Natural killer cell (primary cell): ENCODE measurements around the gene HMX3. TPM values are rescaled to one million over a fixed set of nuclear protein-coding genes. Genes with fewer than 3 reads are reported as not detected.

ENCODE experiments used
- ATAC-seq, 3 donors: fragments of 150-1000 bp in 2 of 3; fragments of 200-7000 bp in 1 of 3; cut with Tn5 transposase; 1 replicate in 1 of 3; 2 replicates in 2 of 3; pipeline ENCODE4 v1.10.0; 2021; ENCODE audit warnings: mild to moderate bottlenecking in 2 of 3, moderate library complexity in 2 of 3
- DNase-seq, 2 donors: peaks; one replicate each; pipeline versions ENCODE4 v3.0.0 to v3.0.0-alpha.2; 2013 to 2021; ENCODE audit warnings: mixed read lengths in 1 of 2
- H3K27ac ChIP-seq: one replicate; pipeline ENCODE4 v1.5.1; 2013; ENCODE audit warnings: mild to moderate bottlenecking, low read length
- H3K27me3 ChIP-seq: one replicate; pipeline ENCODE4 v1.6.1; 2013; ENCODE audit warnings: low read length; ENCODE audit not compliant: control insufficient read depth, insufficient read depth
- H3K36me3 ChIP-seq: one replicate; pipeline ENCODE4 v1.6.1; 2013; ENCODE audit warnings: low read length; ENCODE audit not compliant: control insufficient read depth, insufficient read depth
- H3K4me1 ChIP-seq: one replicate; pipeline ENCODE4 v1.6.1; 2013; ENCODE audit warnings: low read length; ENCODE audit not compliant: control insufficient read depth, insufficient read depth
- H3K4me3 ChIP-seq: one replicate; pipeline ENCODE4 v1.5.1; 2013; ENCODE audit warnings: low read length
- H3K9me3 ChIP-seq: one replicate; pipeline ENCODE4 v1.6.1; 2013; ENCODE audit warnings: low read length; ENCODE audit not compliant: control insufficient read depth, insufficient read depth
- H3K27ac Mint-ChIP-seq, 2 donors: one replicate each; pipeline ENCODE4 v1.8.0; 2022; ENCODE audit warnings: mild to moderate bottlenecking in 2 of 2, mixed read lengths in 2 of 2, moderate library complexity in 1 of 2
- H3K27me3 Mint-ChIP-seq, 2 donors: one replicate each; pipeline ENCODE4 v1.8.0; 2022; ENCODE audit warnings: low read depth in 2 of 2, mixed read lengths in 2 of 2
- H3K36me3 Mint-ChIP-seq: one replicate; pipeline ENCODE4 v1.8.0; 2022; ENCODE audit warnings: mixed read lengths
- H3K4me1 Mint-ChIP-seq, 2 donors: one replicate each; pipeline ENCODE4 v1.8.0; 2022; ENCODE audit warnings: mixed read lengths in 2 of 2
- H3K4me3 Mint-ChIP-seq: one replicate; pipeline ENCODE4 v1.8.0; 2022; ENCODE audit warnings: mild to moderate bottlenecking, moderate library complexity, mixed read lengths
- H3K9me3 Mint-ChIP-seq, 2 donors: one replicate each; pipeline ENCODE4 v1.8.0; 2022; ENCODE audit warnings: mixed read lengths in 2 of 2
- CTCF ChIP-seq: fragments of 200-600 bp; IDR thresholded peaks from one replicate; pipeline ENCODE4 v1.8.0; 2022; ENCODE audit warnings: antibody characterized with exemption
- WGBS: methylation state at CpG from one replicate; pipeline ENCODE4 v1.1.7; 2013; ENCODE audit warnings: missing lambda C conversion rate; ENCODE audit not compliant: insufficient coverage; 5-methylcytosine and 5-hydroxymethylcytosine counted together
- intact Hi-C: fragments of 100-400 bp; cut with micrococcal nuclease; formaldehyde crosslinking; loops from one replicate; pipeline ENCODE4 v1.14.2; 2022
- total RNA-seq, 4 donors: library from RNA; stranded (reverse); fragments of 120-200 nt in 1 of 4; gene quantifications; one replicate each; pipeline versions ENCODE4 v1.2.3 to v1.2.4, GENCODE V29; 2013 to 2022

The HMX3 gene
- total RNA-seq, 3 donors from 2014 or later (not counting 1 experiment from before 2014, with no cell fraction given), result 0.33 TPM; not detected in 2

- Histone ChIP-seq H3K27me3 (no peaks in the 10 kb centered on the region), H3K27ac (no peak overlapping the region), H3K36me3 (no peaks in the 10 kb centered on the region), H3K4me3 (no peak overlapping the region), H3K9me3 (no peaks in the 10 kb centered on the region), H3K4me1 (no peaks in the 10 kb centered on the region)
- no peaks in the 10 kb centered on the region for H3K36me3 Mint-ChIP-seq
- DNase-seq (no peak), ATAC-seq (no peak)
- H3K9me3 Mint-ChIP-seq, result no peaks in the 10 kb centered on the region
- no peak overlapping the region for H3K4me3 Mint-ChIP-seq
- no peaks in the 10 kb centered on the region for H3K4me1 Mint-ChIP-seq
- TF ChIP-seq CTCF, result no peak
- intact Hi-C loops, result no loop called here
- H3K27me3 Mint-ChIP-seq, result peaks cover 0 to 9% of the 10 kb centered on the region in 2 donors
- WGBS, result 85% methylated on average over 9 of the region's 9 CpGs
- no peak overlapping the region for H3K27ac Mint-ChIP-seq
These were observed 31.8 kb upstream of the HMX3 start for GRCh38 chr10:123103944-123104343.

GRCh38 chr10:123109466-123109865, 26.3 kb upstream of the HMX3 start:
- DNase-seq, result no peak
- no peak overlapping the region for H3K27ac Mint-ChIP-seq
- H3K36me3 Mint-ChIP-seq, result no peaks in the 10 kb centered on the region
- H3K27me3 Mint-ChIP-seq, result peaks cover 17 to 20% of the 10 kb centered on the region in 2 donors
- Histone ChIP-seq H3K9me3 (no peaks in the 10 kb centered on the region), H3K36me3 (no peaks in the 10 kb centered on the region), H3K27ac (no peak overlapping the region), H3K27me3 (peaks cover 2% of the 10 kb centered on the region), H3K4me3 (no peak overlapping the region), H3K4me1 (no peaks in the 10 kb centered on the region)
- ATAC-seq, result no peak
- H3K4me1 Mint-ChIP-seq, result no peaks in the 10 kb centered on the region
- no peak for TF ChIP-seq CTCF
- H3K4me3 Mint-ChIP-seq, result no peak overlapping the region
- intact Hi-C loops, result no loop called here
- 71% methylated on average over 7 of the region's 7 CpGs for WGBS
- H3K9me3 Mint-ChIP-seq, result no peaks in the 10 kb centered on the region

- ATAC-seq, result no peak
- H3K27me3 Mint-ChIP-seq, result peaks cover 40 to 41% of the 10 kb centered on the region in 2 donors
- no peak for TF ChIP-seq CTCF
- Histone ChIP-seq H3K4me3 (no peak overlapping the region), H3K9me3 (no peaks in the 10 kb centered on the region), H3K27ac (no peak overlapping the region), H3K27me3 (peaks cover 18% of the 10 kb centered on the region), H3K36me3 (no peaks in the 10 kb centered on the region), H3K4me1 (no peaks in the 10 kb centered on the region)
- DNase-seq, result no peak
- no peak overlapping the region for H3K4me3 Mint-ChIP-seq
- no peak overlapping the region for H3K27ac Mint-ChIP-seq
- no peaks in the 10 kb centered on the region for H3K36me3 Mint-ChIP-seq
- H3K4me1 Mint-ChIP-seq, result peaks cover 0 to 4% of the 10 kb centered on the region in 2 donors
- 17% methylated on average over 26 of the region's 26 CpGs for WGBS
- no peaks in the 10 kb centered on the region for H3K9me3 Mint-ChIP-seq
- intact Hi-C loops, result no loop called here
These were observed 17.9 kb upstream of the HMX3 start for GRCh38 chr10:123117644-123118417.

- no peak for TF ChIP-seq CTCF
- Mint-ChIP-seq H3K36me3 (no peaks in the 10 kb centered on the region), H3K27ac (no peak overlapping the region), H3K4me1 (peaks cover 0 to 4% of the 10 kb centered on the region in 2 donors), H3K9me3 (no peaks in the 10 kb centered on the region), H3K4me3 (no peak overlapping the region), H3K27me3 (peaks cover 35 to 41% of the 10 kb centered on the region in 2 donors)
- peaks cover 18% of the 10 kb centered on the region for H3K27me3 ChIP-seq
- intact Hi-C loops, result no loop called here
- DNase-seq, result no peak
- 75% methylated on average over 8 of the region's 8 CpGs for WGBS
- H3K36me3 ChIP-seq, result no peaks in the 10 kb centered on the region
- no peaks in the 10 kb centered on the region for H3K9me3 ChIP-seq
- ATAC-seq, result no peak
- no peak overlapping the region for H3K27ac ChIP-seq
- H3K4me3 ChIP-seq, result no peak overlapping the region
- no peaks in the 10 kb centered on the region for H3K4me1 ChIP-seq
These were observed 16.7 kb upstream of the HMX3 start for GRCh38 chr10:123119081-123119480.
